Endothelial cell (in vitro differentiated cells): Measurements from ENCODE around the gene SALL3. TPM values are rescaled to one million over a fixed set of nuclear protein-coding genes. Genes with fewer than 3 reads are reported as not detected.

Experiments
- total RNA-seq: library from RNA; stranded (reverse); fragmentation: NEBNext Ultra II Directional; extraction: Animal tissue kit (Norgen Biotek cat#: 25700); gene quantifications from one replicate; pipeline ENCODE4 v1.2.1, GENCODE V29; 2021; ENCODE audit not compliant: unreplicated experiment

Gene SALL3
- total RNA-seq, 1 donor from 2014 or later = 2.5 TPM

Other genes with a start within 250 kb of the SALL3 start
- 37.3 TPM for gene ATP9B, start 89.6 kb downstream of the SALL3 start, total RNA-seq